ENCODE measurements around the gene WRAP53. TPM values are rescaled to one million over a fixed set of nuclear protein-coding genes. Genes with fewer than 3 reads are reported as not detected.

The WRAP53 gene
- total and polyA plus RNA-seq, 2 of the 13 experiments (the other 11 are each of a cell fraction or from before 2014, with no cell fraction given), result 7.0 to 19.5 TPM

GRCh38 chr17:7686222-7687071 lies 1.8 kb upstream of the WRAP53 start (continued):
- TF ChIP-seq, protein P1, sequence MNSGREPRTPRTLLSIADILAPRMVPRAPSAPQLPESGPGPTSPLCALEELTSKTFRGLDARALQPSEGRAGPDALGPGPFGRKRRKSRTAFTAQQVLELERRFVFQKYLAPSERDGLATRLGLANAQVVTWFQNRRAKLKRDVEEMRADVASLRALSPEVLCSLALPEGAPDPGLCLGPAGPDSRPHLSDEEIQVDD (CRISPR knock-in tag; IDR thresholded peaks at IDR 0.05; ENCODE audit: borderline replicate concordance), result no peak
- no peak for TF ChIP-seq ZFP1 (CRISPR knock-in tag; IDR thresholded peaks at IDR 0.05)
- TF ChIP-seq, protein P2, sequence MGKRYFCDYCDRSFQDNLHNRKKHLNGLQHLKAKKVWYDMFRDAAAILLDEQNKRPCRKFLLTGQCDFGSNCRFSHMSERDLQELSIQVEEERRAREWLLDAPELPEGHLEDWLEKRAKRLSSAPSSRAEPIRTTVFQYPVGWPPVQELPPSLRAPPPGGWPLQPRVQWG (CRISPR knock-in tag; IDR thresholded peaks at IDR 0.05; ENCODE audit: borderline replicate concordance, low read depth), result no peak
- TF ChIP-seq RFX3 (CRISPR knock-in tag; IDR thresholded peaks at IDR 0.05), result no peak
- no peak; the same call in 1 of the 2 replicates for TF ChIP-seq HOMEZ (CRISPR knock-in tag; IDR thresholded peaks at IDR 0.05; ENCODE audit: low read depth)
- no peak for TF ChIP-seq KAT2B (IDR thresholded peaks at IDR 0.05; ENCODE audit: borderline replicate concordance, low read depth, low read length)
- no peak for TF ChIP-seq TFAP4 (IDR thresholded peaks at IDR 0.05; ENCODE audit: borderline replicate concordance, low read depth)
- no peak for TF ChIP-seq IKZF4 (CRISPR knock-in tag; IDR thresholded peaks at IDR 0.05; ENCODE audit: borderline replicate concordance, low read depth, not compliant biosample characterization)
- TF ChIP-seq ZNF292 (CRISPR knock-in tag; IDR thresholded peaks at IDR 0.05; ENCODE audit: borderline replicate concordance, low read depth), result 0 out of 2 replicates have a peak, but pooled peaks have one; percentile 5
- TF ChIP-seq ISL2 (CRISPR knock-in tag; IDR thresholded peaks at IDR 0.05), result peak; percentile 39; the same call in 1 of the 2 replicates
- no peak for TF ChIP-seq KMT2A (CRISPR knock-in tag; IDR thresholded peaks at IDR 0.05)
- no peak for TF ChIP-seq ATAD3A (CRISPR knock-in tag; IDR thresholded peaks at IDR 0.05)
- TF ChIP-seq TEAD2 (CRISPR knock-in tag; IDR thresholded peaks at IDR 0.05), result no peak
- TF ChIP-seq EEA1 (CRISPR knock-in tag; IDR thresholded peaks at IDR 0.05; ENCODE audit: borderline replicate concordance), result no peak
- TF ChIP-seq THAP11 (CRISPR knock-in tag; IDR thresholded peaks at IDR 0.05), result peak; percentile 63; the same call in 1 of the 2 replicates
- no peak for TF ChIP-seq ZNF629 (CRISPR knock-in tag; conservative IDR thresholded peaks at IDR 0.05)
- no peak for TF ChIP-seq ZUFSP (CRISPR knock-in tag; IDR thresholded peaks at IDR 0.05; ENCODE audit: borderline replicate concordance)
- peak; percentile 95 for TF ChIP-seq ATF7 (IDR thresholded peaks at IDR 0.05)
- no peak for TF ChIP-seq ATF7 (CRISPR knock-in tag; IDR thresholded peaks at IDR 0.05)
- no peak for TF ChIP-seq PLRG1 (conservative IDR thresholded peaks at IDR 0.05)
- TF ChIP-seq HOXA9 (CRISPR knock-in tag; IDR thresholded peaks at IDR 0.05; ENCODE audit: borderline replicate concordance), result no peak
- no peak for TF ChIP-seq SUZ12 (IDR thresholded peaks at IDR 0.05; ENCODE audit: low read depth, low read length)
- peak; percentile 28; the same call in 1 of the 2 replicates for TF ChIP-seq SALL2 (CRISPR knock-in tag; IDR thresholded peaks at IDR 0.05)
